A673 (cell line): ENCODE results near the gene CTNNBL1.

ENCODE experiments used
- CTCF ChIP-seq: fragments of 300-800, 200-600 bp; sonication (generic); conservative IDR thresholded peaks from 2 replicates; pipeline ENCODE4 v1.5.1; 2017; ENCODE audit warnings: low read depth, mild to moderate bottlenecking, antibody characterized with exemption, low read length, moderate library complexity, mixed read lengths
- EZH2 ChIP-seq: fragments of 200-600 bp; sonication (generic); IDR thresholded peaks from 2 replicates; pipeline ENCODE4 v1.6.1; 2017; ENCODE audit warnings: borderline replicate concordance, low read depth, mild to moderate bottlenecking, mixed read lengths, antibody characterized with exemption, low read length; ENCODE audit not compliant: poor library complexity, severe bottlenecking

DNA sequence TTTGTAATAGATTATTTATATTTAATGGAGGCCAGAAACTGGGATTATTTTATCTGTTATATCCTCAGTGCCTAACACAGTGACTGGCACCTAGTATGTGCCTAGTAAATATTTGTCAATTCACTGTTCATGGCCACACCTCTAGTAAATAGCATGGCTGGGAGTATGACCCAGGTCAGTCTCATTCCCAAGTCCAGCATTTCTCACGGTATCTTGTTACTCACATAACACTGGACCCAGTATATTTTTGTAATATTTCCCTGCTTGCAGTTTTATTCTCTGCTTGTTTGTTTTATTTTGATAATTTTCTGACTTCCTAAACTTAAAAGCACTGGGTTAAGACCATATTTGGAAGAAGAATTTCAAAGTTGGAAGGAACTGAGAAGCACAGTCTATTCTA lies 47.7 kb downstream of the CTNNBL1 start:
- no peak for TF ChIP-seq CTCF
- no peak for TF ChIP-seq EZH2
